HL-60 (cell line): ENCODE data around the gene KCND1.

Experiments used
- CTCF ChIP-seq: IDR thresholded peaks from one replicate; pipeline ENCODE4 v1.5.1; 2011; ENCODE audit warnings: low read length, control low read depth, inconsistent platforms; ENCODE audit not compliant: insufficient read depth
- GABPA ChIP-seq: IDR thresholded peaks from 2 replicates; pipeline ENCODE4 v1.6.1; 2012; ENCODE audit warnings: low read depth
- POLR2AphosphoS5 ChIP-seq: IDR thresholded peaks from 2 replicates; pipeline ENCODE4 v1.6.1; 2012; ENCODE audit warnings: low read depth
- REST ChIP-seq: IDR thresholded peaks from 2 replicates; pipeline ENCODE4 v1.6.1; 2012; ENCODE audit warnings: low read depth; ENCODE audit not compliant: insufficient replicate concordance
- SPI1 ChIP-seq: IDR thresholded peaks from 2 replicates; pipeline ENCODE4 v1.6.1; 2012; ENCODE audit warnings: low read depth, mild to moderate bottlenecking, borderline replicate concordance

GRCh38 chrX:48997455-48997854 is 25.8 kb upstream of the KCND1 start:
- TF ChIP-seq GABPA: no peak
- TF ChIP-seq REST: no peak
- no peak for TF ChIP-seq POLR2AphosphoS5
- TF ChIP-seq CTCF: no peak
- TF ChIP-seq SPI1: no peak
